ACHN (cell line): ENCODE data around the gene MMP23B.

Experiments used
- DNase-seq: peaks from one replicate; pipeline ENCODE4 v3.0.0-alpha.2; 2015
- in situ Hi-C: cut with HindIII; loops from 2 replicates; pipeline ENCODE4 v1.10.0; 2017; ENCODE audit warnings: low sequenced_read_pairs, low pct_ligation_motif_present, low pct_unique_long_range_greater_than_20kb

The MMP23B gene

GRCh38 chr1:1677718-1678580, 46.0 kb downstream of the MMP23B start:
- in situ Hi-C loops: no loop called here
- no peak for DNase-seq

DNA sequence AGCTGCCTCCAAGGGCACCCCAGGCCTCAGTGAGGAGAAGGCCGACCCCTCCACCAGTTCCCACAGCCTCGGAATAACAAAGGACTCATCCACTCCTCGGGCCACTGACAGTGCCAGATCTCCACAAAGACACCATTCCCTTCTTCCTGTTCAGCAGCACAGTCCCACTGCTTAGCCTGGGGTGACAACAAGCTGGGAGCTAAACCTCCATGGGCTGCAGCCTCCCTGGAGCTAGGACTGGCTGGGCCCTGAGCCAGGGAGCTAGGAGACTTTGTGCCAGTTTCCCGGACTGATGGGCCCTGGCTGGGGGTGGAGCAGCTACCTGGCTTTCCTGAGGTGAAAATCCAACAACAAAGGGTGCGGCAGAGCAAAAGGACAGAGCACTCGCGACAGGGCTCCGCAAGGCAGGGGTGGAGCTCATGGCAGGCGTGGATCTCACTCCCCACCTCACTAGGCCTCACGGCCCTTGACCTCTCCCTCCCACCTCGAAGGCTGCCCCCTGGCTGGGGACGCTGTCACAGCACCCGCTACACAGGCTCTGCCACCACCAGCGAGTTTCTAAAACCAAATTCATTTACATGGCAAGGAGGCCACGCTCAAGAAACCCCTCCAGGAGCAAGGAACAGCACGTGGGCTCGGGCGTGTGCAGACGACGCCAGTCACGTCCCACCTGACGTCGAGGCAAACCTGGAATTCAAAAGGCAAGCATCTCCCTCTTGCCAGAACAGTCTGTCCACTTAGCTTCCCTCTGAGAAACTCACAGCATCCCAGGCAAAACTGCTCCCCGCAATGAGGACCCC, 46.8 kb downstream of the MMP23B start:
- DNase-seq: no peak
- in situ Hi-C loops: no loop called here

GRCh38 chr1:1680031-1680911, 48.3 kb downstream of the MMP23B start:
- DNase-seq: no peak
- in situ Hi-C loops: no loop called here

DNA sequence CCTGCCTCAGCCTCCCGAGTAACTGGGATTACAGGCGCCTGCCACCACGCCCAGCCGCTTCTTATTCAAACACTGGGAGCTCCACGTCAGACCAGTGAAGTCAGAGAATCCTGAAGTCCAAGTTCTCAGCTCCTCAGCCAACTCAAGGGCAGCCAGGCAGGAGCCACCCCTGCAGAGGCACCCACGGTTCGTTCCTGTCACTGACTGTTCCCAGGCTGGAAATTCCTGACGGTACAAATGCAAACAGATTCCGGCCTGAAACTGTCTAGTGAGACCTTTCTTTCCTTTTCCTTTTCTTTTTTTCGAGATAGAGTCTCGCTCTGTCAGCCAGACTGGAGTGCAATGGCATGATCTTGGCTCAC, 48.9 kb downstream of the MMP23B start:
- in situ Hi-C loops: no loop called here
- DNase-seq: no peak

DNA sequence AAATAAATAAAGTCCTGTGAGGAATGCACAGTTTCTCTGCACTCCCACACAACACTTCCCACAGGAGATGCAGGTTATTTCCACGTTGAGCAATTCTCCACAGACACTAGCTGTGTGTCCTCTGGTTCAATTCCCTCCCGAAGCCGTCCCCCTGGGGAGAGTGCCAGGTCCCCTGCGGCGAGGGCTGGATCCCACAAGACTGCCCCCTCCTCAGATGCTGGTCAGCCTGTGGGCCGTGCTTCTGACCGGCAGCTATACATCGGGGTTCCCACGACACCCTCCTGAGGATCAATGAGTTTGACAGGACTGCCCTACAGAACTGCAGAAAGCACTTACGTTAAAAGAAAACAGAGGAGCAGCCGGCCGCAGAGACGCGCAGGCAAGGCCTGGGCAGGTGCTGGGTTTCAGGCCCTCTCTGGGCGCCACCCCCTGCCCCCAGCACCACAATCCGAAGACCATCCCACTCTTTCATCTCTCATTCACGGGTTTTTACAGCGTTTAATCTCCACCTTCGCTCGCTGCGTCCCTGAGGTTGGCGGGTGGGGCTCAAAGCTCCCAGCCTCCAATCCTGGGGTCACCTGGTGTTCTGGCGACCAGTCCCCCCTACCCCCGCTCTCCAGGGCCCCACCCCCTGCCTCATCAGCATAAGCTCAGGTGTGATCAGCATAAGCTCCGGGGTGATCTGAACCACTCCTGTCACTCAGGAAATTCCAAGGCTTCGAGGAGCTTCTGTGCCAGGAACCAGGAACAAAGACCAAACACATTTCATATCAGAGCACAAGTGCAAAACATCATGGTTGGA, 51.3 kb downstream of the MMP23B start:
- DNase-seq: no peak
- in situ Hi-C loops: no loop called here
